GM12878 (cell line): Measurements from ENCODE around the gene PADI4. TPM values are rescaled to one million over a fixed set of nuclear protein-coding genes. Genes with fewer than 3 reads are reported as not detected.

Experiments used
- ATAC-seq: fragments of 200-7000 bp; cut with Tn5 transposase; 3 replicates; pipeline ENCODE4 v1.9.1; 2020; ENCODE audit warnings: mild to moderate bottlenecking, moderate library complexity
- BruUV-seq: library from RNA; stranded (reverse); fragments of 400-500 nt; replicated peaks from 2 replicates; lab custom pipeline; 2021; lab: Mats Ljungman, UMichigan
- CTCF ChIA-PET: fragments of 300-600 bp; sonication (Branson Sonifier 250); formaldehyde crosslinking; extraction: SDS; loops from one replicate; lab custom pipeline; 2021; ENCODE audit warnings: inconsistent platforms; lab: Yijun Ruan, JAX
- POLR2A ChIA-PET: fragments of 350-600 bp; formaldehyde crosslinking; extraction: SDS; loops from one replicate; lab custom pipeline; 2021; ENCODE audit warnings: inconsistent platforms; lab: Charles Lee
- RAD21 ChIA-PET: fragments of 300-600 bp; sonication (Branson Sonifier 250); formaldehyde crosslinking; loops from one replicate; lab custom pipeline; 2023; ENCODE audit warnings: antibody characterized with exemption; ENCODE audit not compliant: unreplicated experiment; lab: Charles Lee
- SMC1A ChIA-PET: fragments of 300-600 bp; sonication (Branson Sonifier 250); formaldehyde crosslinking; loops from one replicate; lab custom pipeline; 2023; ENCODE audit not compliant: unreplicated experiment, uncharacterized antibody; lab: Charles Lee
- DNase-seq: peaks from one replicate; pipeline ENCODE4 v3.0.0-alpha.2; 2011; ENCODE audit warnings: low read depth, low spot score
- FAIRE-seq: peaks from 3 replicates; lab custom pipeline; 2011; peaks lifted over from hg19 to GRCh38; lab: Jason Lieb, UNC
- H2AFZ ChIP-seq: 2 replicates; pipeline ENCODE4 v1.6.0; 2011; ENCODE audit warnings: low read depth, low read length, control low read depth; ENCODE audit not compliant: control insufficient read depth
- H3K27ac ChIP-seq: 2 replicates; pipeline ENCODE4 v1.5.1; 2011; ENCODE audit warnings: control low read depth; ENCODE audit not compliant: control insufficient read depth, insufficient read depth
- H3K27me3 ChIP-seq, 2 experiments: replicated peaks in 1 of 2; 2 replicates each; pipeline versions ENCODE4 v1.6.0 to v1.6.1; 2011; ENCODE audit warnings: low read length in 1 of 2; ENCODE audit not compliant: control insufficient read depth in 2 of 2, insufficient read depth in 2 of 2
- H3K36me3 ChIP-seq, 2 experiments: 2 replicates each; pipeline ENCODE4 v1.5.1; 2011; ENCODE audit warnings: low read length in 1 of 2; ENCODE audit not compliant: control insufficient read depth in 2 of 2, insufficient read depth in 2 of 2
- H3K4me1 ChIP-seq: 2 replicates; pipeline ENCODE4 v1.6.1; 2011; ENCODE audit warnings: mild to moderate bottlenecking, low read length, moderate library complexity, mixed read lengths; ENCODE audit not compliant: control insufficient read depth, insufficient read depth
- H3K4me2 ChIP-seq: 2 replicates; pipeline ENCODE4 v1.6.0; 2011; ENCODE audit warnings: control low read depth; ENCODE audit not compliant: control insufficient read depth, insufficient read depth
- H3K4me3 ChIP-seq: fragments of 200-600 bp; sonication (generic); 2 replicates; pipeline ENCODE4 v1.5.1; 2016
- H3K79me2 ChIP-seq: 2 replicates; pipeline ENCODE4 v1.6.0; 2011; ENCODE audit warnings: low read length; ENCODE audit not compliant: control insufficient read depth, insufficient read depth
- H3K9ac ChIP-seq: 2 replicates; pipeline ENCODE4 v1.8.0; 2011; ENCODE audit warnings: low read length, control low read depth, mixed read lengths; ENCODE audit not compliant: control insufficient read depth, insufficient read depth
- H3K9me3 ChIP-seq: replicated peaks from 3 replicates; pipeline ENCODE4 v1.5.1; 2011; ENCODE audit warnings: mild to moderate bottlenecking, low read length; ENCODE audit not compliant: control insufficient read depth, insufficient read depth
- H4K20me1 ChIP-seq: 2 replicates; pipeline ENCODE4 v1.6.0; 2011; ENCODE audit not compliant: control insufficient read depth, insufficient read depth
- ASH2L ChIP-seq: fragments of 300-600, 200-600 bp; sonication (generic); IDR thresholded peaks from 2 replicates; pipeline ENCODE4 v1.6.1; 2017; ENCODE audit warnings: low read depth, mild to moderate bottlenecking, borderline replicate concordance
- KAT2A ChIP-seq: conservative IDR thresholded peaks from 2 replicates; pipeline ENCODE4 v1.6.1; 2011; ENCODE audit warnings: low read depth, low read length; ENCODE audit not compliant: control insufficient read depth
- KDM1A ChIP-seq: fragments of 200-600 bp; sonication (generic); IDR thresholded peaks from 2 replicates; pipeline ENCODE4 v1.6.1; 2016; ENCODE audit warnings: borderline replicate concordance
- POLR2A ChIP-seq: IDR thresholded peaks from 2 replicates; pipeline ENCODE4 v1.6.1; 2011; ENCODE audit warnings: low read depth, mild to moderate bottlenecking, low read length
- TBL1XR1 ChIP-seq: IDR thresholded peaks from 2 replicates; pipeline ENCODE4 v1.6.1; 2012; ENCODE audit warnings: low read depth, low read length, improper control_type of control experiment
- ZSCAN29 ChIP-seq: fragments of 450-650 bp; IDR thresholded peaks from 2 replicates; pipeline ENCODE4 v1.6.1; 2017; ENCODE audit warnings: mild to moderate bottlenecking, moderate library complexity
- WGBS: methylation state at CpG from one replicate; pipeline ENCODE4 v1.1.6; 2016; ENCODE audit warnings: low lambda C conversion rate; ENCODE audit not compliant: insufficient replicate concordance, insufficient coverage; ENCODE audit errors: missing lambda C conversion rate; 5-methylcytosine and 5-hydroxymethylcytosine counted together
- in situ Hi-C: fragments of 300-500 bp; cut with MboI; formaldehyde crosslinking; loops from 9 replicates; pipeline ENCODE4 v1.14.3; 2018; ENCODE audit warnings: mixed read lengths
- intact Hi-C: fragments of 100-400 bp; cut with micrococcal nuclease; formaldehyde crosslinking; loops from one replicate; pipeline ENCODE4 v1.14.2; 2022; ENCODE audit not compliant: unreplicated experiment
- polyA plus RNA-seq, 11 experiments: library from polyadenylated mRNA; depleted of rRNA in 4 of 11; unstranded in 6 of 11; stranded (reverse) in 5 of 11; fragments of >200 nt; fragmentation: Nextera tagmentation in 4 of 11; fragmentation: Illumina TruSeq in 1 of 11; extraction: Ambion mirVana in 4 of 11; extraction: Trizol in 1 of 11; gene quantifications; 1 replicate in 1 of 11; 2 replicates in 10 of 11; pipeline versions ENCODE4 v1.2.1 to v1.2.3, GENCODE V29; 2011 to 2016; ENCODE audit warnings: inconsistent platforms in 2 of 11, missing spikeins in 2 of 11, low read depth in 1 of 11
- total RNA-seq, 4 experiments: library from RNA; depleted of rRNA in 3 of 4; stranded (reverse); fragments of >200 nt in 3 of 4; fragmentation: Illumina TruSeq in 1 of 4; extraction: Trizol in 1 of 4; gene quantifications; 2 replicates each; pipeline versions ENCODE4 v1.2.1 to v1.2.3, GENCODE V29; 2013 to 2021
- TF ChIP-seq, protein P1 (sequence below): fragments of 450-650 bp; IDR thresholded peaks from 2 replicates; pipeline ENCODE4 v1.6.1; 2017; ENCODE audit warnings: antibody characterized with exemption, mild to moderate bottlenecking, moderate library complexity

PADI4 gene
- total and polyA plus RNA-seq, 10 of the 15 experiments (the other 5 are each of a cell fraction or from before 2014, with no cell fraction given), result 0.08 to 0.47 (median 0.15) TPM; not detected in 3

DNA sequence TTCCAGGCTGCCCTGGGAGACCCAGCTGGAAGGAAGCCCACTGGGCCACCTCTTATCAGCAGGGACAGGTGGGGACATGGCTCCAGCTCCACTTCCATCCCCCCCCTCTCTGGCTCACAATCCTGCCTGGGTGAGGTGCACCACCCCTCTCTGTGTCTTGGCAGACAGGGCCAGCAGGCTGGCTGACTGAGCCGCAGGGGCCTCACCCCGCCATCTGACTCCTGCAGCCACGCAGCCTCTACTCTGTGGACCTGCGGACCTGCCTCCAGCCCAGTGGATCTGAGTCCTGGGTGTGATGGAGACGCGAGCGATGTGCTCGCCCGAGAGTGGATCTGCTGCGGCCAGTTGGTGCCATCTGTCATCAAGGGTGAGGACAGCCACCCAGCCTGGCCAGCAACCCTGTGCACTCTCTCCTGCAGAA lies 101.4 kb downstream of the PADI4 start:
- H3K9me3 ChIP-seq, result no peaks in the 10 kb centered on the region
- no TSS peak for BruUV-seq
- ChIA-PET CTCF (interaction anchor here (0.6 kb wide), 1 partner anchor 27 kb away, joined by 3 read pairs; no protein-coding TSS in a partner anchor), POLR2A (no interaction called here), SMC1A (no interaction called here), RAD21 (no interaction called here)
- no peak overlapping the region for H3K9ac ChIP-seq
- no peak overlapping the region for H3K4me3 ChIP-seq
- WGBS, result 93% methylated on average over 10 of the region's 10 CpGs
- DNase-seq (no peak), ATAC-seq (no peak), FAIRE-seq (no peak)
- no peaks in the 10 kb centered on the region; the same call in 1 of the 2 replicates for H4K20me1 ChIP-seq
- no peaks in the 10 kb centered on the region for H3K79me2 ChIP-seq
- H3K27ac ChIP-seq, result no peak overlapping the region
- intact Hi-C loops (no loop called here), in situ Hi-C loops (no loop called here)
- no peaks in the 10 kb centered on the region for H3K4me1 ChIP-seq
- H3K36me3 ChIP-seq, result peaks cover 41 to 42% of the 10 kb centered on the region in 2 experiments
- H3K4me2 ChIP-seq, result no peak overlapping the region
- H2AFZ ChIP-seq, result no peak overlapping the region
- no peaks in the 10 kb centered on the region for H3K27me3 ChIP-seq
- no peak for TF ChIP-seq ASH2L
- TF ChIP-seq POLR2A, result peak; percentile 49; the same call in 1 of the 2 replicates
- TF ChIP-seq KAT2A, result no peak
- TF ChIP-seq ZSCAN29, result no peak
- TF ChIP-seq, protein P1, sequence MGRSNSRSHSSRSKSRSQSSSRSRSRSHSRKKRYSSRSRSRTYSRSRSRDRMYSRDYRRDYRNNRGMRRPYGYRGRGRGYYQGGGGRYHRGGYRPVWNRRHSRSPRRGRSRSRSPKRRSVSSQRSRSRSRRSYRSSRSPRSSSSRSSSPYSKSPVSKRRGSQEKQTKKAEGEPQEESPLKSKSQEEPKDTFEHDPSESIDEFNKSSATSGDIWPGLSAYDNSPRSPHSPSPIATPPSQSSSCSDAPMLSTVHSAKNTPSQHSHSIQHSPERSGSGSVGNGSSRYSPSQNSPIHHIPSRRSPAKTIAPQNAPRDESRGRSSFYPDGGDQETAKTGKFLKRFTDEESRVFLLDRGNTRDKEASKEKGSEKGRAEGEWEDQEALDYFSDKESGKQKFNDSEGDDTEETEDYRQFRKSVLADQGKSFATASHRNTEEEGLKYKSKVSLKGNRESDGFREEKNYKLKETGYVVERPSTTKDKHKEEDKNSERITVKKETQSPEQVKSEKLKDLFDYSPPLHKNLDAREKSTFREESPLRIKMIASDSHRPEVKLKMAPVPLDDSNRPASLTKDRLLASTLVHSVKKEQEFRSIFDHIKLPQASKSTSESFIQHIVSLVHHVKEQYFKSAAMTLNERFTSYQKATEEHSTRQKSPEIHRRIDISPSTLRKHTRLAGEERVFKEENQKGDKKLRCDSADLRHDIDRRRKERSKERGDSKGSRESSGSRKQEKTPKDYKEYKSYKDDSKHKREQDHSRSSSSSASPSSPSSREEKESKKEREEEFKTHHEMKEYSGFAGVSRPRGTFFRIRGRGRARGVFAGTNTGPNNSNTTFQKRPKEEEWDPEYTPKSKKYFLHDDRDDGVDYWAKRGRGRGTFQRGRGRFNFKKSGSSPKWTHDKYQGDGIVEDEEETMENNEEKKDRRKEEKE, result no peak
- TF ChIP-seq KDM1A, result no peak
- TF ChIP-seq TBL1XR1, result no peak
